Middle frontal gyrus (tissue), 1 donor: ENCODE measurements around the gene PDK3.

Source experiments
- DNase-seq: peaks from one replicate; pipeline ENCODE4 v3.0.0-alpha.2; 2015; ENCODE audit warnings: low spot score; ENCODE audit errors: extremely low spot score

The PDK3 gene

DNA sequence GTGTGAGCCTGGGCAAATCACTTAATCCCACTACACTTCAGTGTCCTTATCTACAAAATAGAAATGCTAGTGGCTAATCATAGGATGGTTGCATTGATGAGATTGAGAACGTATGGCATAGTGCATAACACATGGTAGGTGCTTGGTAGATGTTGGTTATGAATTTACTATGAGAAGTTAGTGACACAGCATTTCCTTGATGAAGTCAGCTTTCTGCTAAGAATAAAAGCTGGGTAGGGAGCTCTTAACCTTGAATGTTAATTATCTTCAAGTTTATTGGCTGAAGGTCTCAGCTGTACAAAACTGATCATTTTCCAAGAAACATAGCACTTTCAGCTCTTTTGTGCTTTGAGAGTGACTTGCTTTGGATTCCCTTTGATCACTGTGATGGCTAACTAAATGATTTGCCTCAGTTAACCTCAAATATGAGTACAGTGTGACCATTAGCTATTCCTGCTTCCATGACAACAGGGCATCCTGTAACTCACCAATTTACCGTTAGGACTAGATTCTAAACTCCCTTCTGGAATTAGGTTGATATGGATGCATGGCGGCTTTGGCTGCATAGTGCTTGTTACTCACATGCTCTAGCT lies 17.8 kb downstream of the PDK3 start:
- no peak for DNase-seq

- DNase-seq: no peak
Observed at GRCh38 chrX:24483596-24483995, 18.5 kb downstream of the PDK3 start.

- DNase-seq: no peak
Observed at GRCh38 chrX:24485323-24485722, 20.2 kb downstream of the PDK3 start.

- DNase-seq: no peak
Observed at GRCh38 chrX:24485976-24486680, 21.0 kb downstream of the PDK3 start.

GRCh38 chrX:24487571-24487970 lies 22.5 kb downstream of the PDK3 start:
- DNase-seq: no peak

GRCh38 chrX:24491741-24492140 lies 26.7 kb downstream of the PDK3 start:
- DNase-seq: no peak

DNA sequence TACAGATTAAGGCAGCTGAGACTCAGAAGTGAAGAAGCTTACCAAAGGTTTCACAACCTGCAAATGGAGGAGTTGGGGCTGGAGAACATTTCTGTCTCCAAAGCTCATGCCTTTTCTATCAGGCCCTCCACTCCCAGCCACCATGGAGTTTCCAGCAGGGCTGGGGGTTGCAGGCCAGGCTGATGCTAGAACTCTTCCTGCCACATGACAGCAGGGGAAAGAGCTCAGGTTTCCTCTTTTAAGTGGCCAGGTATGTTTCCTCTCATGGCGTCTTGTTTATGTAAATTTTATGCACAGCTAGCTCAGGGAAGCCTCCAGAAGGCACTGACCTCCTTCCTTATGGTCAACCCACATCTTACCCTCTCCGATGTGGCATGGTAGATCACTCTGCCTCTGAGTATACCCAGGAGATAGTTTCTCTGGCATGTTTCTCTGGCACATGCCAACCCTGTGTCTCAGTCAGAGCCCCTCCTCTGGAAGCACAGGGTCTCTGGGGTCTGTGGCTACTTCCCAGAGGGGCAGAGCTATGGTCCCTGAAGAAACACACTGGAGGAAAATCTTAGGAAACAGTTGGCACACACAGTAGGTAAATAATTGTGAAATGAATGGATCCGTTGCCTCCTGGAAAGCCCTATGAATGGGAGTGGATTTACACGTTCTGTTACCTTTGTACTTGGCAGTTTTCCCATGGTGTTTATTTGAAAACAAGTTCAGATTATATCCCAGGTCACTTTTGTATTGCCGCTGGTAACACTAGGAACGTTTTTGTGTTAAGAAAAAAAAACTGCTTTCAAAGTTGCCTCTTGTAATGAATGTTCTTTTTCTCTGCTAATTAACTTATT lies 28.9 kb downstream of the PDK3 start:
- DNase-seq: no peak

DNA sequence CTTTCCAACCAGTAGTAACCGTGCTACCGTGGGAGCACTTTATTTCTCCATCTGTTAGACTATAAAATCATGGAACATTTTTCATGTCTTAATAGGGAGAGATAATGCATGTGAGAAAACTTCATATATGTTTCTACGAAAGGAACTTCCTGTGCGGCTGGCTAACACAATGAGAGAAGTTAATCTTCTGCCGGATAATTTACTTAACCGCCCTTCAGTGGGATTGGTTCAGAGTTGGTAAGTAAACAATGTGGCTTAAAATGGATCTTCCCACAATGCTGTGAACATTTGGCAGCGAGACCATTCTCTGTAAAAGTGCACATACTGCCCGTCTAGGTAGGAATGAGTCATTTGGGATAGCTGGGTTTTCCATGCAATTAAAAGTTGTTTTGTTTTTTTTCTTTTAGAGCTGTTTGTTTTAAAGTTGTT lies 29.6 kb downstream of the PDK3 start:
- no peak for DNase-seq

GRCh38 chrX:24495700-24496099 lies 30.6 kb downstream of the PDK3 start:
- DNase-seq: no peak

DNA sequence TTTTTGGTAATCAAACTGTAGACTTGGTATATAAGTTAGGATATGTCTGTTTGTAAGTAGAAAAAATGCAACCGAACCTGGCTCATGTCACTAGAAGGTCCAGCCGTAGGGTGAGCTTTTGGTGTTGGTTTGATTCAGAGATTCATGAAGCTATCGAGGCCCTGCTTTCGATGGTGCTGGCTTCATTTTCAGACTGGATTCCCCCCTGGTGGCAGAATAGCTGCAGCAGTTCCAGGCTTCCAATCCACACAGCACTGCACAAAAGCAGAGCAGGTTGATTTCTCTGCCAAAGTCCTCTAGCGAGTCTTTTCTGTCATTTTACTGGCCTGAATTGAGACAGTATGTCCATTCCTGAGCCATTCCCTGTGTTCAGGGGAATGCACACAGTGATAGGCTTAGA lies 33.1 kb downstream of the PDK3 start:
- no peak for DNase-seq

- no peak for DNase-seq
Observed at GRCh38 chrX:24498975-24499374, 33.9 kb downstream of the PDK3 start.

DNA sequence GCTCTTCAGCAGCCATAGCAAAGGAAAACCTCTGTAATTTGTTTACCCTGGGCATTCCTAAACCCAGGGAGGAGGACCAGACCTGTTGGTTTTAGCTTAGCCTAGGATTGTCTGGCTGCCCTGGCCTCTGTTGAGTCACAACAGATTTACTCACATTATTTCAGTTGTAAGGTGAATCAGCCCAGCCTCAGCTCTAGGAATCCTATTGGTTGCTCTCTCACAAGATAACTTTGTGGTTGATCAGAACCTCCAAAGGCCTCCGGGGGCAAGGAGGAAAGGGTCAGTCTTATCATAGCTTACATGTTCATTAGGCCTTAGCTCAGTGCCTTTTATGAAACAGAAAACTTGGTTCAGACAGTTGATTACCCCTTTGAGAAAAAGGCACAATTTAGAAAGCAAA lies 41.0 kb downstream of the PDK3 start:
- DNase-seq: no peak

DNA sequence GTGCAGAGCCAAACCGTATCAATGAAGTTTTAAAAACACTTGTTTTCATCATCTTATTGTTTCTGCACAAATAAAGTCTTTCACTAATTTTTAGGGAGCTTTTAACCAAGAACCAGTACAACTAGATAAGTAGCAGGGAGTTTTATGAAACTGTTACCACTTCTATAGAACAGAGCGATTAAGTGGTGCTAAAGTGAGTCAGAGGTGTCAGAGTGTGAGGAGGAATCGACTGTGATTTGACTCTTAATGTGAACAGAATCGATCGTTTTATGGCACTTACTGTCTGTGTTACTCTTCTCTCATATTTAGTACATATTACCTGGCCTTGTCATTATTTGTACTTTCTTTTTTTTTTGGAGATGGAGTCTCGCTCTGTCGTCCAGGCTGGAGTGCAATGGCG lies 43.3 kb downstream of the PDK3 start:
- DNase-seq: no peak

DNA sequence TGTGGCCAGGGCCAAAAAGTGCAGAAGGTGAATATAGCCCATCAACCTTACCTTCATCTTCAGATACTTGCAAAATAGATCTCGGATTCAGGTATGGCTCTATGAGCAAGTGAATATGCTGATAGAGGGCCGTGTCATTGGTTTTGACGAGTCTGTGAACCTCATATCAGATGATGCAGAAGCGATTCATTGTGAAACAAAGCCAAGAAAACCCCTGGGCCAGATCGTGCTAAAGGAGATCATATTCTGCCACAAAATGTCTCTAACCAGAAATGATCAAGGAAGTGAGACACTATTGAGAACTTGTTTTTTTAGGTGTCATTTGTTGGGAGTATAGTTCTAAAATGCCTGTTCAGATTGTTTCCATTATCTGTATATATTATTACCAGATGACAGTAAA lies 48.3 kb downstream of the PDK3 start:
- DNase-seq: no peak

- no peak for DNase-seq
Observed at GRCh38 chrX:24515447-24515846, 50.4 kb downstream of the PDK3 start.

DNA sequence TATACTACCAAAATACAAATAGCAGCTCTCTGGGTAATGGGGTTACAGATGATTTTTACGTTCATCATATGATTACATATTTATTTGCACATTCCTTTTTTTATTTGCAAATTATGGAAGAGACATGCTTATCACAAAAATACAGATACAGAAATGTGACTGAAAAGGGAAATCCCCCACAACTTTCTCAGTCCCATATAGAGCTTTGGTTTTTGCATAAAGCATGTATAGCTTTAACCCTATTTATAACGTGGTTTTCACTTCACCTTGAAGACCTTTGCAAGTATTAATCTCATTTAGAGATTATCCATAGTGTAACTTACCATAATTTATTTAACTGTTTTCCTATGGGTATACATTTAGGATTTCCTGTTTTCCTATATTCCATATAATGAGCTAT lies 55.4 kb downstream of the PDK3 start:
- no peak for DNase-seq

DNA sequence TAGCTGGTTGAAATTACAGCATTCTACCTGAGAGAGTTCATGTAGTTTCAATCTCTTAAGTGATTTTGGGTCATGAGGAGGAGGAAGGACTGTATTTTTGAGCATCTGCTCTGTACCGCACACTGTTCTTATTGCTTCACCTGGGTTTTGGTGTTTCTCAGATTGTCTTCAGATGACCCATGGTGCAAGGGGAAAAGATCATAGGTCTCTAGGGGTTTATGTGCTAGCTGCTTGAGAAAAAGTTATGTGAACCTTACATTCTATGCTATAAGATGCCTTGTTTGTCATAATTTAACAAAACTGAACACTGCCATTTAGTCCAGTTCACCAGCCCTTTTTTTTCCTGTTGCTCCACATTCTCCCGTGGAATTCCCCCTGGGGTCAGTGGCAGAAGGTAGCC lies 60.4 kb downstream of the PDK3 start:
- DNase-seq: no peak

DNA sequence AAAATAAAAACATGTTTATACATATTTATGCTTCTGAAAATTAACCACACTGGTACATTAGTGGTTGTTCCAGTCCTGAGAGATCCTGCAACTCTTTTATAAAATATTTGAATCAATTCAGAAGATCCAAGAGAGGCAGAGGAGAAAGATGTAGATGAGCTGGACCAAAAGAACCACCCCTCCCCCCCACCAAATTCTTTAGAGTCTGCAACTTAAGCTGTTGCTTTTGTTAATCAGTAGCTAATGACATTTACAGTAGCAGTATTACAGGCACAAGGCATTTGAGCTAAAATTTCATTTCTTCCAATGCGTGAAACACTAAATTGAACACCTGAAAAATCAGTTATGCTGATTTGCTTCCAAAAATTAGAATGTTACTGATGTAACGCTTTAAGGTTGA lies 61.5 kb downstream of the PDK3 start:
- no peak for DNase-seq

DNA sequence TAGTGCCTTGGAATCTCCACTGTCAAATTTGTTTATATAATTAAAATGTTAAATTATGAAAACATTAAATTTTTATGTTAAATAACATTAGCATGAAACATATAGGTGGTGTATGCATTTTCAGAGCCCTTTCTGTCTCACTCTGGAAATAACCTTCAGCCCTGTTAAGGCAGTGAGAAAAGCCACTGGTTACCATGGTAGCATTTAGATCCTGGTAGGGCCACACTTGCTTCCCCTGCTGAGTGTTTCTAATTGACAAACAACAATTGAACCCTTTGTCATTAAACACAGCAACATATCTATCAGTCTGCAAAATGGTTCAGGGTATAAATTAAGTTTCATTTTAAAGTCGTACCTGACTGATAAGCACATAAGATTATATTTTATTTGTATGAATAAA lies 63.5 kb downstream of the PDK3 start:
- no peak for DNase-seq

- no peak for DNase-seq
Observed at GRCh38 chrX:24536551-24536950, 71.5 kb downstream of the PDK3 start.

DNA sequence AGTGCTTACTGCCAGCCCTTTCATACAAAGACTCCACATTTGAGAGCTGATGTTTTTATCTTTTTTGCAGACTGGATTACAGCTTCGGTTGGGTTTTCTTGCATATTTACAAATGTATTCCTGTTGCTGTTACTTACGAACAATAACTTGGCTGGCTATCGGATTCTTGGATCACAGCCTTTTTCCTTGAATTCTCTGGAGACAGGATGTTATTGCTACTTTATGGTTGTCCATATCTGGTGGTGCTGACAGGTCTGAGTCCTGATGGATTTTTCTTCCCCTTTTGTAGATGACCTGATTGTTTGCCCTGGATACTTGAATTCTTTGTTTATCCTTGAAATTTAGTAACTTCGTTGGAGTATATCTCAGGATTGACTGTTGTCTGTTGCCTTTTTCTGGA lies 77.7 kb downstream of the PDK3 start:
- no peak for DNase-seq

- no peak for DNase-seq
Observed at GRCh38 chrX:24547961-24548360, 82.9 kb downstream of the PDK3 start.

DNA sequence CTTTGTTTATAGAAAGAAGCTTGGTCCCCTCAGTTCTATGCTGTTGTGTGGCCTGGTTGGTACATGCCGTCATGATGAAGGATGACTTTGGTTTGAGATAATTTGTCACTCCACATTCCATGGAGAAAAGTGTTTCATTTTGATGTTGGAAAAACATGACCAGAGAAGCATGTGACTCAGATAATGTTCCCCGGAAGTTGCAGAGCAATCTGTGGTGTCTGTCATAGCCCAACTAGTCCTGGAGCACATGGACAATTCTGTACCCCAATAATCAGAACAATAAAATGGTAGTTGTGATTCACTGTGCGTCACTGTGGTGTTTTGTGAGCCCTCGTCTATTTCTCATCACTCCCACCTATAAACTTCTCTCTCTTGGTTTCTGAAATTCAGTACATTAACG lies 85.1 kb downstream of the PDK3 start:
- no peak for DNase-seq
